ENCODE data around the gene ARHGAP10.

ARHGAP10 gene

DNA sequence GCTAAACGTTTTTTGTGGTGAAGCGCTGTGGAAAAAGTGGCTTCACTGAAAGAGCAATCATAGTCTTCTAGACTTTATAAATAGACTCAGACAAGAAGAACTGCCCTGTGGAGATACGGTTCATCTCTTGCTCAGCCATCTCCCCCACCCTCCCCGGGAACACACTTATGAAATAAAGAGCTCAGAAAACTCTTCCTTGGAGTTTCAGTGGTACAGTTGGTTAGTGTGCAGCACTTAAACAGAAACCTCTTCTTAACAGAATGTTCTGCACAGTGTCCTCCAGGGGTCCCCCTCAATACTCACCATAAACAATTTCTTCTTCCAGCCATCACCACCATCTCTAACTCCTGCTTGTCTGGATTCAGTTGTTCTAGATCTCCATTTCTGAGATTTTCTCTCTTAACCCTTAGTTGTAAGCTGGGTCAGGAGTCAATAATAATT, 313.0 kb downstream of the ARHGAP10 start:
- no peak for FAIRE-seq

DNA sequence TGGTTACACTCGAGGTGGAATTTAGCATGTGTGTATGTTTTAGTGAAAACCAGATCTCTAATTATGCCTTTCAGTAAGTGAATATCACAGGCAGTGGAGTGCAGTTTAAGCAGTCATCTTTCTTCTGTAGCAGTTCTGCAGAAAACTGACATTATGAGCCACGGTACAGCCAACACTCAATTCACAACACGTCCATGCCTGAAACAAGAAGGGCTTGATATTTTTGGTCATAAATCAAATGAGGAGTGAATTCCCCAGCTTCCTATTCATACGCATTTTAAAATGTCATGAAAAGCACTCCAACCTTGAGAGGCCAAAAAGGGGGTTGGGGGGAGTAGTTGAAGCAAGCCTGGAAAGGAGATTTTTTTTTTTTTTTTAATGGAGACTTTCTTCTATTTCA, 316.7 kb downstream of the ARHGAP10 start:
- no peak for FAIRE-seq

DNA sequence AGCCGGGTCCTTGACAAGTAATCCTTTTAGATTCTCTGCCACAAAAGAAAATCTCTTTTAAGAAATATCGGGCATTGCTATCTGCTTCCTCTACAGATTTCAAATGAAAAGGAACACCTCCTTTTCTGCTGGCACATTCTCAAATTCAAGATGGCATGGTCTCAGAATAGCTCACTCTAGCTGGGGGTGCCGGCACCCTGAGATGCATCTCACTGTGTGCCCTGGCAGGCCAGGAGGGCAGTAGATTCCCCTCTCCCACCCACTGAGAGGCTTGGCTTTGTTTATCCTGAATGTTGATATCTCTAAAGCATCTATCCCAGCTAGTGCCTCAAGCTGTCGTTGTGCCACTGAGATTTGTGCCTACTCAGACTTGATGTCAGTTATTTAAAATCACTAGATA, 319.5 kb downstream of the ARHGAP10 start:
- no peak for FAIRE-seq

DNA sequence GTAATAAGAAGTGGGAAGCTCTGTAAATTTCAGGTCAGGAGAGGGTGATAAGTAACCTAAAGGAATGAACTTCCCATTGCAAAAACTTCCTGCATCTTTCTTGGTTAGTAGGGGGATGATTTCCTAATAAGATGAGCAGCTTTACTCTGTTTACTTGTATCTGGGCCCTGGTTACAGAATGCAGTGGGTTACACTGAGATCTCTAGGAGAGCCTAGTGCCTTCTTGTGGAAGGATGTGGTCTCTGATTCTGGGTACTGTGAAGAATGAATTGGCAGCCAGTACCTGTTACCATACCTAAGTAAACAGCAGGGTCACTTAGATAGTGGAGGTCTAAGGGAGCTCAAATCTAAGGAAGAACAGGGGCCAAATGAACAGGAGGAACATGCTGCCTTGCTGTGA, 320.6 kb downstream of the ARHGAP10 start:
- no peak for FAIRE-seq

DNA sequence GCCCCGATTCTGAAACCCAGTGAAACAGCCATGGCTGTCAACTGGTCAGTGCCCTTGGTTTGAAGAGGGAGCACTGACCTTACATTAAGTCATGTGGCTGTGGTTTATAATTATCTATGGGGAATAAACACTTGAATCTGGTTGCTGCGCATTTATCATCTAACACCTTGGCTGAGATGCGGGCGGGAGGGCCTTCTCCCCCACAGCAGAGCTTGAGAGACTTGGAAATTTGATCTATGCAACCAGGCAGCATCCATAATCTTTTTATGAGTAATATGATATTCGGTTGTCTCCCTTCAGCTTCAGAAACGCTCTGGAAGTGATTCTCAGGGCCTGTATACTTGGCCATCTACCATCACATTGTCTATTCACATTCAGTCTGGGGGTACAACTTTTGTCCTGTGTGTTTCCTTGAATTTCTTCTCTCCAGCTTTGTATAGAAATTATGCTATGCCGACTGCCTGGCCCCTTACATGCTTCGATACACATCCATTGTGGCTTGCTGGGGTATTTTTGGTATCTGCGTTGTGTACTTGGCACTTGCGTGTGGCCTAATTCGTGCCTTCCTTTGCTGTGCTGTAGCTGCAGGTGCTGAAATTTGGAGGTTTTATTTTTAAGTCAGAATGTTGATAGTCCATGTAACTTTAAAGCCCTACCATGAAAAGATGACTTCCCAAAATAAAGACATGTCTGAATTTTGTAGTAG, 321.6 kb downstream of the ARHGAP10 start:
- FAIRE-seq: no peak

DNA sequence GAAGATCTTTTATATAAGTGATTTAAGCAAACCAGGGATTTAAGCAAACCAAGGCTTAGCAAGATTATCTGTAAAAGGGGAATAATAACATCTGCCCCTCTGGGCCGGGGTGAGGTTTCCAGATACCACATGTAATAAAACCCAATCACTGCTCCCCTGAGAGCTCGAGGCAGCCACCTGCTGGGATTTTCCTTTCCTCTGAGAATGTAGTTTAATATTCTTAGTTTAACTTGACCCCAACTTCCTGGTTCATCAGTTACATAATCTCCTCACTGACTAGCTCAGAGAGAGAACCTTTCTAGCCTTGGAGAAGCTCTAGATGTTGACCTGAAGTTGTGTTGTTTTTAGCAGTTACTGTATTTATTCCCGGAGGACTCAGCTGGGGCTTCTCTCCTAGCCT, 322.4 kb downstream of the ARHGAP10 start:
- no peak for FAIRE-seq

DNA sequence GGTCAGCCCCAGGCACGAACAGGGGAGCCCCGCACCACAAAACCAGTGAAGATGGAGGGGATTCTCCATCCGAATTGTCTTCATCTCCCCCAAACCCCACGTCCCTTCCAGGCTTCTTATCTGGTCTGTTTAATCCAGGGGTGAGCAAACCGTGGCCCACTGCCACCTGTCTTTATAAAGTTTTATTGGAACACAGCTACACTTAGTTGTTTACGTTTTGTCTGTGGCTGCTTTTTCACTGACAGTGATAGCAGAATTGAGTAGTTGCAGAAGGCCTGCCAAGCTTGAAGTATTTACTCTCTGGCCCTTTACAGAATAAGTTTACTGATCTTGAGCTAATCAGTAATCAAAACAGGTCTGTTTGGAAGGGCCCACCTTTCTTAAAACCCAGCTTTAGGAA, 324.0 kb downstream of the ARHGAP10 start:
- FAIRE-seq: no peak

DNA sequence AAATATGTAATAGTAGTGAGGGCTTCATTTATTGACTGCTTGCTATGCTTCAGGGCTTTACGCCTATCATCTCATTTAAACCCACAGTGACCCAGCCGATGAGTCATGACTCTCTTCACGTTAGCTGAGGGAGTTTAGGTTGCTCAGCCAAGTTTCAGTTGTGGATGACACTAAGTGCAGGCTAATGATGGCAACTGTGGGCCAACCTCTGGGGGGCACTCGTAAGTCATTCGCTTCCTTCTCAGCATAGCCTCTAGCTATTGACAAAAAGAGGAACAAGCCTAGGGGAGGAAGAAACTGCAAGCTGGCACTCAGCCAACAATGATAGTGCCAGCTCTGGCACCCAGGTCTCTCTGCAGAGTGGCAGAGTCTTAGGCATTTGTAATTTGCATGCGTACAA, 325.0 kb downstream of the ARHGAP10 start:
- no peak for FAIRE-seq

DNA sequence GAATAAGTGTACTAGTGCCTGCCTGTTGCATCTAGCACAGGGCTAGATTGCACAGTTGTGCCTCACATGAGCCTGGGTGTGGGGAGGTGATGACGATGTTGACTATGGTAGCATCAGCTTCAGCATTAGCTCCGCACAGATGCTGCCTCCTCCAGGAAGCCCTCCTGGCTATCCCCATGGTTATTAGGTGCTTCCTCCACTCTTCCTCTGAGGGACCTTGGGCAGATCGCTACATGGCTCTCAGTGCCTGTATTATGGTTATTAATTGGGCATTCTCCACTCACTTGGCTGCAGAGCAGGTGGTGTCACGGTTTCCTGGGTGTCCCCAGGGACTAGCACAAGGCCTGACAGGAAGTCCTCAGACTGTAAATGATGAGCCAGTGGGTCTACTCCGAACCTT, 325.6 kb downstream of the ARHGAP10 start:
- FAIRE-seq: no peak

DNA sequence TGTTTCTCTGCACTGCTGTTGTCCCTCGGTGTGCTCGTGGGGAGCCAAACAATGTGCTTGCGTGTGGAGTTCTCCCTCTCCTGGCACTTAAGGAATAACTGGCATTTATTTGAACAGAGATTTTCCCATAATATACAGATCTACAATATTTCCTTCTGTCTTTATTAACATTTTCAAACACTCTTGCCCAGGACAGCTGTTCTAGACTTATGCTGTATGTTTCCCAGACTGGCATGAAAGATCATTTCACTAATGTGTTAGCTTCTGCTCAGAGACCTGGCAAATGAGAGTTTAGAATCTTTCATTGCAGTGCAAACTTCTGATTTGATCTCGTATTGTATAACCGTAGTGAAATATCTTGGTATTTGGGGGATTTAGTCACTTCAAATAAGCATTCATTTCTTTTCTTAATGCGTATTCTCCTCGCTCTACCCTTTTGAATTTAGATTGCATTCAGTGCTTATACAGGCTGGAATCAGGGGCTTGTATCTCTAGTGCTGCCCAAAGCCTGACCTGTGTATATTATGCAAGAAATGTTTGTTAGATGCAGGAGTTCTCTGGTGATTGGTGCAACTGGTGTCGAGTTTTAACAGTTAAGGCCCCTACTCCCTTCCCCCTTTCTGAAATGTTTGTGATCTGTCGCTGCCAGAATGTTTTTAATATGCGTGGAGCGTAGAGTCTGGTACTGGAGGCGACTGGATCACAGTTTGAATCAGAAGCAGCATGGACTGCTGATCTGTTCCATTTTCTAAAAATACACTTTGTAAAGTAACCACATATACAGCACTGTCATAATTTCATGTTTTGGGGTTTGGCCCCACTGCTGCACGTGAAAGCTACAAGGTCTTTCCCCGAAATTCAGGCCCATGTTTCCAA, 326.3 kb downstream of the ARHGAP10 start:
- no peak for FAIRE-seq

DNA sequence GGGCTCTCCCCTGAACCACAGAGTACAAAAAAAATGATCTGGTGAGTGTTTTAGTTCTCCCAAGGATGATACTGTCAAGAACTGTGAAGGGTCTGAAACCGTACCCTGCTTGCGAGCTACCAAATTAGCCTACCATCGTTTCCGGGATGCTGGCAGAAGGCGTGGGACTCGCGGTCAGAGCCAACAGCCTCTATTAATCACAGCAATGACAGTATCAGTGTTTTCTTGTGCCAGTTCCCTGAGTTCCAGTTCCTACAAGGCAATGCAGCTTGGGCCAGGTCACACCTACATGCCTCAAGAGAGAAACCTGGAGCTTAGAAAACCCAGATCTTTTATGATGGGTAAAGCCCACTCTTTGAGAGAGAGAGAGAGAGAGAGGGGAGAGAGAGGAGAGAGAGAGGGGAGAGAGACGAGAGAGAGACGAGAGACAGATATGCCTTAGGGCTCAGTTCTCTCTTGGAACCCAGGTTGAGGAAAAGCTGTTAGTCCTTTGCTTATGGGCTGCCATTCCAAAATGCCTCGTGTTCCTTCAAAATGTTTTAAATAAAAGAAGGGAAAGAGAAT, 327.8 kb downstream of the ARHGAP10 start:
- no peak for FAIRE-seq

DNA sequence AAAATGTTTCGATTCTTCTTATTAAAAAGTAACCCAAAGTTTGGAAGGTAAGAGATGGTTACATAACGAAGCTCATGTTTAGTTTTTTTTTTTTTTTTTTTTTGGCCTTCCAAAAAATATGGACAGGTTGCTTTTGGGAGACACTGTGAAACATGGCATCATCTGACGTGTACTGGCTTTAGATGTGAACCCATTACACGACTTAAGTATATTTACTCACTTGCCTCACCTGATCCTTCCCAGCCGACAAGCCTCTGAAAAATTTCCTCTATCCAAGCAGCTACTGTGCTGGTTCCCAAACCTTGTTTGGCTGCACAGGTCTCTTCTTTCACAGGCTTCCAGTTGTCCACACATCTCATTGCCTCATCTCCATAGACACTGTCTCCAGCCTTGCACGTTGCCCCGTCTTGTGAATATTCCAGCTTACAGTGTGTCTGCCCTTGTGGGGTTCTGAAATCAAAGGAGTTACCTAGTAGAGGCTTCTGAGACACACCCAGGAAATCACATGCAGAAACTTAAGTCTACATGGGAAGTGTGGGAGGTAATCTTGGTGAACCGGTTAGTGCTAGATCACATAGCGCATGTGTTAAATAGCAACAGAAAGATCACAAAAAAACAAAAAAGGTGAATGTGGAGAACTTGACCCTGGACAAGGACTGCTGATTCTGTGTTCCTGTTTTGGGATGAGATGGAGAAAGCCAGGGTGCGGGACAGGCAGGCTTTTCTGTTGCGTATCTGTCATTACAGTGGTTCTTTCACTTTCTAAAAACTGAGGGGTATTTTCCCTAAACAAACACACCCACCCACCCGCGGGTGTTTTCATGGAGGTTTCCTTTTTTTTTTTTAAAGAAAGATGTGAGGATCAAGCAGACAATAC, 328.6 kb downstream of the ARHGAP10 start:
- peak; percentile 59 for FAIRE-seq

DNA sequence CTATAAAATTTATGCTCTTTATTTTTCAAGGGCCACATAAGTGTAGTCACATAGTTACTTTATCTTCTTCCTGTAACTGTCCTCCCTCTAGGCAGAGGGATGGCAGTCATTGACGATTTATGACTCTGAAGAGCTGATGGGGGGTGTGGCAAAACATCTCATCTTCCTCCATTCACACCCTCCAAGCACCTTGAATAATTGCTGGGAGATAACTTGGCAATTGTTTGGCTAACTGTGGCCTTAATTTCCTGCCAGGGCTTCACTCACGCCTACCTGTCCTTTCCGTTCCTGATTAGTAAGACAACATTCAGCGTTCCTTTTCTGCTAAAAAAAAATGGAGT, 329.2 kb downstream of the ARHGAP10 start:
- FAIRE-seq: no peak

DNA sequence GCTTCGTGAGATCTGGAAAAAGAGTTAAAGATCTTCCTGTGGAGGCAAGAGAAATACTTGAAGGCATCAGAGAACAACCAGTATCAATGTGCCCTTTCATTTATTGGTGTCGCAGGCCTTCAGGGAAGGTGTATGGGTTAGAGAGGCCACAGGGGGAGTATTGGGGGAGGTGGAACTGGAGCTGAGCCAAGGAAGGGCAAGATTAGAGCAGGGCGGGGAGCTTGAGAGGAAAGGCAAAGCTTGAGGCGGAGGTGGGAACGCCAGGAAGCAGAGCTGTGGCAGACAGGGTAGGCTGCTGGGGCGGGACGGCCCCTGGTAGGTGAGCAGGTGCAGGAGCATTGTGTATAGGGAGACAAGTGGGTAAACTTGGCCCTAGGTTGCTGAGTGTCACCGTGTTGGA, 329.9 kb downstream of the ARHGAP10 start:
- no peak for FAIRE-seq

DNA sequence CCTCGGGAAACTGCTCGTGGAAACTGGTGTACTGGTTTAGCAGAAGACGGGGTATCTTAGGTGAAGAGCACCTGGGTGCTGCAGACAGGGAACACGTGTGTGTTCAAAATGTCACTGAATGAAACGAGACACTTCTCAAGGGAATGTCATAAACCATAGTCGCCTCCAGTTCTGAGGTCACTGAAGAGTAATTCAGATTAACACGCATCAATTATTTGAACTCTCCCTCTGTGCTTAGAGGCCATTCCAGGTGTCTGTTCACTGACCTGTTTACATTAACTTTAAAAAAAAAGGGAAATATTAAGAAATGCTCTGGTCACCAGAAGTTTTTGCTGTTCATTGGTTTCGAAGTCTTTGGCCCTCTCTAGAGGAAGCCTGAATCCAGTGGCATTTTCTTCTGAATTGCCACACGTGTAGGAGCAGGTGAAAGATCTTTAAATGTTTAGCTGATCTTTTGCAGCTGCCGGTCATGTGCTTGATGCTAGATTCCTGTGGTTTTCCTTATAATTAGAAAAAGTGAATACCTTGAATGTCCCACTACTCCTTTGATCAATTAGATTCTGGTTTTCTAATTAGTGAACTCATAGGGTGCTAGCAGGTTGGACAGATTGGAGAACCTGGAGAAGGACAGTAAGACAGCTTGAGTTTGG, 330.5 kb downstream of the ARHGAP10 start:
- FAIRE-seq: no peak

DNA sequence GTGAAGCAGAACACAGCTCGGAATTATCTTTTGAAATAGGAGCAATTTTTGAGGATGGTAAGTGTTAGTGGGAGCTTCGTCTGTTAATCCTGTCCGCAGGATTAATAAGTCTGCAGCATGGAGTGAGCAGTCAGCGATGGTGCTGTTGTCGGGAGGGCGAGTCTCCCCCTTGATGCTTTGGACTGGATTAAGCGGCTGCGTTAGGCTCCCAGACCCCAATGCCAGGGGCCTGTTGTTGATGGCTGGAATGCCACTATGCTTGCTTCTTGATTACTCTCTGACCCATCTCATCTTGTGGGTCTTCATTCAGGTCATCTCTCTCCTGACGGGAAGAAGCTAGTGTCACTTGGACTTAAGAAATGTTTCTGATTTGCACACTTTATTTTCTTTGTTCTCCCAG, 332.6 kb downstream of the ARHGAP10 start:
- FAIRE-seq: no peak

DNA sequence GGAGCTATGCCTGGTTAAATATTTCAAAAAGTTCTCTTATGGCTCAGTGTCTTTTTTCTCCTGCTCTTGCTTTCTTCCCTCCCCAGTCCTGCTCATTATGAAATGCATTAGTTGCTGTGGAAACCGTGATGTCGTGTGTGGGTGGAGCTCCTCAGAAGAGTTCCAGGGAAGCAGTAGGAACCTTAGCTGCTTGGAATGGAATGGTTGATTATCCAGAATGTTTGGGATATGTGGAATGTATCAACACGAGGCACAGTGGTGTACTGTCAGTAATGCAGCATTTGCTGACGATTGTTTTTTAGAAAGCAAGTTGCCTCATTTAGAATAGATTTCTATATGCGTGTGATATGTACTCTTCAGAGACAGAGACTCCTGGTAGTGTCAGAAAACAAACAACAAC, 333.2 kb downstream of the ARHGAP10 start:
- FAIRE-seq: peak; percentile 31

DNA sequence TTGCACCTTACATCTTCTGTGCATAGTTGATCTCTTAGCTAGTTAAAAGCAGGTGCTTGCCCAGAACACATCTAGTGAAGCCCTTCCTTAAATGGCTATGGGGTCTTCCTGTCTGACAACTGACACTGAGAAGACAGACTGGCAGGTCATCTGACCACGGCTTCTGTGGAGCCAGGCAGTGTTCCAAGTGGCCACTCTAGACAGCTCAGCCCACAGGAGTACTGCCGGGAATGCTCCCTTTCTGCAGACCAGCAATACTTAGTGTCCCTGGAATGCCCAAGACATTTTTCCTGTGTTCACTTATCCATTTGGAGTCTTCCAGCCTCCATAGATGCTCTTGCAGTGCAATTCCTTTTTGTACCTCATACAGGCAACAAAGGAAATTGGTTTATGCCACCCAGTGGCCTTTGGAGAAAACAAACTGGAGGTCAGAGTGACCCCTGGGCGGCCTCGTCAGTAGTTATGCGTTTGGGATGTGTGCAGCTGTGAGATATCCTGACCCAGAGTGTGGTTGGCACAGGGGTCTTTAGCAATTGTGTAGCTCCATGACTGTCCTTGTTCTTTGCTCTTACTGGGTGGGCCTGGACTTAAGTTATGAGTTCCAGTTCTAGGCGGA, 335.5 kb downstream of the ARHGAP10 start:
- FAIRE-seq: no peak

DNA sequence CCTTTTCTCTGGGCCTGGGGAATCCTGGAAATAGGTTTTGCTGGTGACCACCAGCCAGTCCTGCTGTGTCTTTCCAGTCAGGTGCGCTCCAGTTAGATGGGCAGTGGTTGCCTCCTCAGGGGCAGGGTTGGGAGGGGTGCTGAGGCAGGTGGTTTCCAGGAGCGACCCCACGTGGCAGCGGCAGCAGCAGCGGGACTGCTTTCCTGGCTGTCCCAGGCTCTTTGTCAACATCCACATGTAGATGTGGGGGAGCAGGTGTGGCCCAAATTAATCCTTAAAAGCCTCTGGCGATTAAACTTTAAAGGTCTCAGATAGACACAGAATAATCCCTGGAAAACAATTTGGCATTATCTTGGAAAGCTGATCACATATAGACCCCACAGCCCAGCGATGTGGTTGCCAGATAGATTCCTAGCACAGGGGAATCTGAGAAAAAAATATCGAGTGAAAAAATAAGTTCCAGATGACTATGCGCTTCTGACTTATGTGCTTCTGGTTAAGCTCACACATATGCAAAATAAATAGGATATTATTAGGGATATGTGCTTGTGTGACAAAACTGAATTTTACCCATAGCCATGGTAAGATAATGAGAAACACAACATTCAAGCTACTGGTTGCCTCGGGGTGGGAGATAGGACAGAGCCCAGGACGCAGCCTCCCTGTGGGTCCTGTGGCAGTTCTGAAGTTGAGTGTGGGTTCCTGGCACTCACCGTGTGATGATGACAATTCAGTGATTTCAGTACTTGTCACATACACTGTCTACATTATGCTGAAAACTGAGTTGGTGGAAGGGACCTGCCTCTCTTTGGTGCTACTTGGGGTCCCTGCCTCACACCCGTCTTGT, 336.4 kb downstream of the ARHGAP10 start:
- FAIRE-seq: no peak

DNA sequence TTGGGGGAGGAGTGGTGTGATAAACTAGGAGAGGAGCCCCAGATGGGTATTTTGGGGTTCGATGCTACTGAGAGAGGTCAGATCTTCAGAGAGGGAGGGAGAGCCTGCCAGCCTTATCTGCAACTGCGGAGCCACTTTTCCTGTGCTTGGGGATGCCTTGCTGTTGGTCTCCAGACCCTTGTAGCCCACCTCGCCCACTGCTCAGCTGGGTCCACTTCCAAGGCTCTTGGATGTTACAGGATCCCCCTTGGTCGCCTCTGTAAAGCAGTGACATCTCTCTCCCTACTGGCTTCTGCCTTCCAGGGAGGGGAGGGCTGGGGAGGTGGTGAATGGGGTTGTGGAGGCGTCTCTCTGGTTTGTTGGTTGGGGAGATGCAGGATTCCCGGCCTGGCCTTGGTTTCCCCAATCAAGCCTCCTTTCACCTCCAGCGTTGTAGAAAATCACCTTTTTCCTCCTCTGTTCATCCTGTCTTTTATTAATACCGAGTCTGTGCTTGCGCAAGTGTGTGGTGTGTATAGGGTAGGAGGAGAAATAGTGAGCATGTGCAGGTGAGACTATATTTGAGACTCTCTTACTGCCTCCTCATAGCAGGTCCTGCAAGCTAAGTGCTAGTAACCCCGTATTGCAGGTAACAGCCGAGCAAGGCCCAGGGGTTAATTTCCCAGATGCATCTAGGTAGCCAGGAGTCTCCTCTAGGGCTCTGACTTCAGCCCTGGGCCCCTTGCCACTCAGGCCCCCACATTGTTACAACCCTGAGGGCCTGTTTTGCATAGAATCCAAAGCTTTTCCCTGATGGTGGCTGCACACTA, 337.4 kb downstream of the ARHGAP10 start:
- FAIRE-seq: no peak
